ENCODE measurements around the gene FSTL4. TPM values are rescaled to one million over a fixed set of nuclear protein-coding genes. Genes with fewer than 3 reads are reported as not detected.

Gene FSTL4
- total RNA-seq, 1 donor from 2014 or later = 0.67 TPM

DNA sequence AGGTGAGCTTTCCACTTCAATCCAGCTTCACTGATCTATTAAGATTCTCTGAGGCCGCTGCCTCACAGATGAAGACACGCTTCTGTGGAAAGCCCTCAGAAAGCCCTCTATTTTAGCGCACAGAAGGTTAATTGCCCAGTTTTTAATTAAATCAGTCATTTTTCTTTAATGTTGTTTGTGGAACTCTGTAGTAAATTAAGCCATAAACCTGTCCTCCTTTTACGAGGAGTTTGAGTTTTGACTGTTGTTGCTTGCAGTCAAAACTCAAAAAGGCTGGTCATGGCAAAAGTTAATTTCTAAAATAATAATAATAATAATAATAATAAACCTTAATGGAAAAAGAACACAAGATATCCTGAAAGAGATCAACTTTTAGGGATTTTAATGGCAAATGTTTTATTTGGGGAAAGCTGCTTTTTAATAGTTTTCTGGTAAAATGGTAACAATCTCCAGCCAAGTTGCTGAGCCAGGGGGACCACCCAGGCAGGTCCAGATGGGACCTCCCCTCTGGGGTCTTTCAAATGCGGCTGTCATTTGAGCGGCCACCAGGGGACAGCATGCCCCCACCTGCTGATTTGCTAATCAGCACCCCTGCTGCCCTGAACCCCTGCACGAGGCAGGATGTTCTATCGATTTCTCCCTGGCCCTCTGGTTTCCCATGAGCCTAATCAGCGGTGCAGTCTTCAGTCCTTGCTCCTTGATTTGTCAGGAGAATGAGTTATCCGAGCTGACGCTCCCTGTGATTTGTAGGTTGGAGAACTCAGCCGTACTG is 247.2 kb downstream of the FSTL4 start:
- intact Hi-C loops (cut with DNase I) = no loop called here
- ATAC-seq = no peak

DNA sequence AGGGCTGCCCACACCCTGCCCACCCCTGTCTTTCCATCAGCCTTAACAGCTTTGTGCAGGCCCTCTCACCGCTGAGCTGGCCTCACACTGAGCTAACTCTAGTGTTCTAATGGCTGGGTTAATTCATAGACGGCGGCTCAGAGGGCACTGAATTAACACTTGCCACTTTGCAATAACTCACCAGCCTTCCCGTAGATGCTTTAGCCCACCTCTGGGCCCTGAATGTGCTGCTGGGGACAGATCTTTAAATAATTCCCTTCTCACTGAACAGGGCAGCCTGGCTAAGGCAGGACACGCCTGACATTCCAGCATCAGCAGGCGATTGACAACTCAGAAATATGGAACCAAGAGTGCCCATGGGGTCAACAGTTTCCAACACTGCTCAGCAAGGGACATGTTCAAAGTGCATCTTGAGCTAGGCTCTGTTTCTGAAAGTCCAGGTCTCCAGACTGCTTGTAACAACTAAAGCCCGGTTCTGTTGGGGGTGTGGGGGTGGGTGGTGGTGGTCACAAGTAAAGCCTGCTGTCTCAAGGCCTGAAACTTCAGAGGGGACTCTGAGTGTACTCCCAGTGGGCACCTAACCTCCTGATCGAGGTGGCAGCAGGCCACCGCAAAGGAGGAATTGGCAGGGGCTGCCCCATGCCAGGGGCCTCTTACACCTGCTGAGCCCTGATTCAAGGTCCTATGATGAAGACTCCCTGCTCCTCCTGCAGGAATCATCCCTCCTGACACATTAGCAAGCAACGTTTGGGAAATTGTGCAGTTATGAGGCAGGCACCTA is 248.3 kb downstream of the FSTL4 start:
- Histone ChIP-seq H3K36me3 (no peaks in the 10 kb centered on the region), H3K27me3 (no peaks in the 10 kb centered on the region), H3K4me3 (no peak overlapping the region), H3K4me1 (no peaks in the 10 kb centered on the region), H3K9me3 (no peaks in the 10 kb centered on the region), H3K27ac (no peak overlapping the region)
- DNase-seq = no peak
- ATAC-seq = no peak
- TF ChIP-seq, protein P1, sequence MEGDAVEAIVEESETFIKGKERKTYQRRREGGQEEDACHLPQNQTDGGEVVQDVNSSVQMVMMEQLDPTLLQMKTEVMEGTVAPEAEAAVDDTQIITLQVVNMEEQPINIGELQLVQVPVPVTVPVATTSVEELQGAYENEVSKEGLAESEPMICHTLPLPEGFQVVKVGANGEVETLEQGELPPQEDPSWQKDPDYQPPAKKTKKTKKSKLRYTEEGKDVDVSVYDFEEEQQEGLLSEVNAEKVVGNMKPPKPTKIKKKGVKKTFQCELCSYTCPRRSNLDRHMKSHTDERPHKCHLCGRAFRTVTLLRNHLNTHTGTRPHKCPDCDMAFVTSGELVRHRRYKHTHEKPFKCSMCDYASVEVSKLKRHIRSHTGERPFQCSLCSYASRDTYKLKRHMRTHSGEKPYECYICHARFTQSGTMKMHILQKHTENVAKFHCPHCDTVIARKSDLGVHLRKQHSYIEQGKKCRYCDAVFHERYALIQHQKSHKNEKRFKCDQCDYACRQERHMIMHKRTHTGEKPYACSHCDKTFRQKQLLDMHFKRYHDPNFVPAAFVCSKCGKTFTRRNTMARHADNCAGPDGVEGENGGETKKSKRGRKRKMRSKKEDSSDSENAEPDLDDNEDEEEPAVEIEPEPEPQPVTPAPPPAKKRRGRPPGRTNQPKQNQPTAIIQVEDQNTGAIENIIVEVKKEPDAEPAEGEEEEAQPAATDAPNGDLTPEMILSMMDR (IDR thresholded peaks at IDR 0.05) = no peak
- intact Hi-C loops (cut with DNase I) = no loop called here

More for the DNA sequence above, 247.2 kb downstream of the FSTL4 start:
- no peak for DNase-seq
- TF ChIP-seq, protein P1 (IDR thresholded peaks at IDR 0.05) = peak; percentile 14
- Histone ChIP-seq H3K36me3 (no peaks in the 10 kb centered on the region), H3K4me3 (no peak overlapping the region), H3K27ac (no peak overlapping the region), H3K27me3 (no peaks in the 10 kb centered on the region), H3K9me3 (no peaks in the 10 kb centered on the region), H3K4me1 (no peaks in the 10 kb centered on the region)

DNA sequence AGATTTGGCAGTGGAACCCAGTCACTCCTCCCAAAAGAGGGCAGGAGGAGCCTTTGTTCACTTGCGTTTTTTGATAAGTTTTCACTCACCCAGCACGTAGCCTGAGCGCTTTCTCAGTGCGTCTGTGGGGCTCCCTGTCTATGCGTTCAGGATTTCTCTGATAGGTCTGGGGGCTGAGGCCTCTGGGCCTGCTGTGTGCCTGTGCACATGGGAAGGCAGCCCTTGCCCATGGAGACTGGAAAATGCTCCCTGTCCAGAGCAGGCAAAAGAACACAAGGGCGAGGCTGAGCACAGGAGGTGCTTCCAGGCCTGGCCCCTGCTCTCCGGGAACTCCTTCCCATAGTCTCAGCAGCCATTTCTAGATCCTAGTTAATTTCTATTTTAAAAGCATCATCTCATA is 249.9 kb downstream of the FSTL4 start:
- intact Hi-C loops (cut with DNase I) = no loop called here
- TF ChIP-seq, protein P1 (IDR thresholded peaks at IDR 0.05) = no peak
- H3K4me3 ChIP-seq = no peak overlapping the region
- DNase-seq (no peak), ATAC-seq (no peak)
- H3K36me3 ChIP-seq = no peaks in the 10 kb centered on the region
- H3K27ac ChIP-seq = no peak overlapping the region
- no peaks in the 10 kb centered on the region for H3K4me1 ChIP-seq
- H3K27me3 ChIP-seq = no peaks in the 10 kb centered on the region
- no peaks in the 10 kb centered on the region for H3K9me3 ChIP-seq

DNA sequence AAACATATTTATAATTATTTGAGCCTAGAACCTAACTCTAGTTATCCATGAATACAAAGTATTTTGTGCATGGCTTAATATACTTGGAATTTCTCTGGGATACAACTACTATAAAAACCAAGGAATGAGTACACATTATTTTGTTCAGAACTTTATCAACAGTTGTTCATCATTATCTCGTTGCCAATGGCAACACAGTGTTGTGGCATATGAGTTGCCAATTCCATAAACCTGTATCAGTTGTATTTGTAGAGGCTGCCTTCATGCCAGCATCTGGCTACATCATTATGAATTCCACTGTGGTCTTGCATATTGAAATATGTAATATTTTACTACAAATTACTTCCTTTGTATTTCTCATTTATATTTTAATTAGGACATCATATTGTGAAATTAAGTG is 250.4 kb downstream of the FSTL4 start:
- H3K27ac ChIP-seq = no peak overlapping the region
- H3K9me3 ChIP-seq = no peaks in the 10 kb centered on the region
- no peak for DNase-seq
- TF ChIP-seq, protein P1 (IDR thresholded peaks at IDR 0.05) = no peak
- H3K27me3 ChIP-seq = no peaks in the 10 kb centered on the region
- intact Hi-C loops (cut with DNase I) = no loop called here
- H3K36me3 ChIP-seq = no peaks in the 10 kb centered on the region
- no peak for ATAC-seq
- no peaks in the 10 kb centered on the region for H3K4me1 ChIP-seq
- no peak overlapping the region for H3K4me3 ChIP-seq

DNA sequence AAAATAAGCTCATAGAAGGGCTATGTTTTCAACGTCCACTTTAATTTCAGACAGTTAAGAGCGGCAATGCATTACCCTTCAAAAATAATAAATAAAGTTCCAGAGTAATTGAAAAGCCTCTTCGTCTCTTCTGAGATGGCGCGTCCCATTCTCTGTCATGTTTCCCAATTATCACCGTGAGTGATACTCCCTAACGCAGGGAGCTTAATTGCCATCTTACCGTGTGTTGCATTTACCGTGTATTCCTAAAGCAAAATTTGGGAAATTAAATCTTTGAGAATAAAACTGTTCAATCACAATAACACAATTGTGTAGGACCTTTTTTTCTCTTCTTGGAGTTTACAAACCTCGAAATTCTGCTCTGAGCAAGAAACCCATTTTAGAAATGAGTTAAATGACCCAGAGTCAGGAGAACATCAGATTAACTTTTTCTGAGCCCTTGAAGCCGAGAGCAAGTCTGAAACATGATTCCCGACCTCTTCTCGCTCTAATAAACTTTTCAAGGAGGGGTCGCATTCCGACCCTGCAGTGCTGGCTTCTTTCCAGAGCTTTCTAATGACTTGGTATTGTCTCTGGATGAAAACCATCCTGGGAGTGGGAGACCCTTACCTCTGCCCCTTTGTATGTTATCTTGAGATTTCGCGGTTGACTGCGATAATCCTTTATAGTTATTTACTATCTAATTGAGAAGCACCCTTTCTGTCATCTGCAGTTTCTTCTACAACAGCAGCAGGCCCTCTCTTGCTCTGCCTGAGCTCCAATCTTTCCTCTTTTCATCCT is 251.5 kb downstream of the FSTL4 start:
- no peak for DNase-seq
- no peaks in the 10 kb centered on the region for H3K36me3 ChIP-seq
- H3K9me3 ChIP-seq = no peaks in the 10 kb centered on the region
- no peak overlapping the region for H3K27ac ChIP-seq
- intact Hi-C loops (cut with DNase I) = no loop called here
- TF ChIP-seq, protein P1 (IDR thresholded peaks at IDR 0.05) = no peak
- ATAC-seq = no peak
- H3K27me3 ChIP-seq = no peaks in the 10 kb centered on the region
- H3K4me1 ChIP-seq = no peaks in the 10 kb centered on the region
- H3K4me3 ChIP-seq = no peak overlapping the region
